ENCODE data around the gene CRACR2A.

DNA sequence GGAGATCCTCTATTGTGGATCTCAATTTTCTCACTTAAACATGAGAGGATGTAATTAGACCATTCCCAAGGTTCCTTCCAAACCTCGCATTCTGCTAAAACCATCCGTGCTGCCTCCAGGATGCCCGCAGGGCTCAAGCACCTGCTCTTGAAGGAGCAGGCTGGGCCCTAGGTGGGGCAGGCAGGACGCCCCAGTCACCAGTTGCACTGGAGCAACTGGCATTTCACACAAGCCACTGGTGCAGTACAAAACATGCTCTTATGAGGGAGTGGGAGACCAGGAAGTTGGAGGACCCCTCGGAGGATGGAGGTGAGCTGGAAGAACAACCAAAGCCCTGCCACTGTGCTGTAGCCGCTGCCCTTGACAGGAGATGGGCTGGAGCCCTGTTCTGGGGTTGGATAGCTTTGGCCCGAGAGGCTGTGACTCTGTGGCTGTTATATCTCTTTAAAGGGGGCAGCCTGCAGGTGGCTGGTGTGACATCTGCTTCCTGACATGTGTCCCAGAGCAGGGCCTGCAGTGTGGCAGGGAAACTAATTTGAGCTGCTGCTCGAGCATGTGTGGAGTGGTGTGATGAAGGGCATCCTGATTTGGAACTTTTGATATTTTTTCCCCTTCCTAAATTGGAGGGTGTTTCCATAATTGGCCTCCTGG lies 122.2 kb downstream of the CRACR2A start:
- TF ChIP-seq, protein P1, sequence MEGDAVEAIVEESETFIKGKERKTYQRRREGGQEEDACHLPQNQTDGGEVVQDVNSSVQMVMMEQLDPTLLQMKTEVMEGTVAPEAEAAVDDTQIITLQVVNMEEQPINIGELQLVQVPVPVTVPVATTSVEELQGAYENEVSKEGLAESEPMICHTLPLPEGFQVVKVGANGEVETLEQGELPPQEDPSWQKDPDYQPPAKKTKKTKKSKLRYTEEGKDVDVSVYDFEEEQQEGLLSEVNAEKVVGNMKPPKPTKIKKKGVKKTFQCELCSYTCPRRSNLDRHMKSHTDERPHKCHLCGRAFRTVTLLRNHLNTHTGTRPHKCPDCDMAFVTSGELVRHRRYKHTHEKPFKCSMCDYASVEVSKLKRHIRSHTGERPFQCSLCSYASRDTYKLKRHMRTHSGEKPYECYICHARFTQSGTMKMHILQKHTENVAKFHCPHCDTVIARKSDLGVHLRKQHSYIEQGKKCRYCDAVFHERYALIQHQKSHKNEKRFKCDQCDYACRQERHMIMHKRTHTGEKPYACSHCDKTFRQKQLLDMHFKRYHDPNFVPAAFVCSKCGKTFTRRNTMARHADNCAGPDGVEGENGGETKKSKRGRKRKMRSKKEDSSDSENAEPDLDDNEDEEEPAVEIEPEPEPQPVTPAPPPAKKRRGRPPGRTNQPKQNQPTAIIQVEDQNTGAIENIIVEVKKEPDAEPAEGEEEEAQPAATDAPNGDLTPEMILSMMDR (IDR thresholded peaks at IDR 0.05) = no peak
- no peak for TF ChIP-seq POLR2A (IDR thresholded peaks at IDR 0.05)

Measured in right lobe of liver (tissue), 4 donors.